B cell (primary cell): ENCODE results near the gene MYO18A. TPM values are rescaled to one million over a fixed set of nuclear protein-coding genes. Genes with fewer than 3 reads are reported as not detected.

Experiments used
- ATAC-seq: fragments of 200-7000 bp; cut with Tn5 transposase; one replicate; pipeline ENCODE4 v1.10.0; 2021; ENCODE audit warnings: low read depth, mild to moderate bottlenecking, moderate number of reproducible peaks, moderate library complexity
- CTCF ChIA-PET: fragments of 350-600 bp; sonication (Branson Sonifier 250); formaldehyde crosslinking; loops from one replicate; lab custom pipeline; 2021; ENCODE audit warnings: antibody characterized with exemption, inconsistent platforms; lab: Charles Lee
- POLR2A ChIA-PET: fragments of 350-600 bp; sonication (Branson Sonifier 250); formaldehyde crosslinking; loops from one replicate; lab custom pipeline; 2021; ENCODE audit warnings: antibody characterized with exemption; lab: Charles Lee
- DNase-seq: peaks from one replicate; pipeline ENCODE4 v3.0.0; 2013
- H2AFZ ChIP-seq: 2 replicates; pipeline ENCODE4 v1.6.1; 2012; ENCODE audit warnings: mild to moderate bottlenecking, low read depth, low read length; ENCODE audit not compliant: insufficient read depth, poor library complexity, severe bottlenecking
- H3K27ac ChIP-seq, 2 donors: 1 replicate in 1 of 2; 2 replicates in 1 of 2; pipeline ENCODE4 v1.5.1; 2012 to 2013; ENCODE audit warnings: low read length in 2 of 2, mild to moderate bottlenecking in 2 of 2, moderate library complexity in 1 of 2
- H3K27me3 ChIP-seq, 4 experiments: fragments of 200-600 bp in 1 of 4; sonication (generic) in 1 of 4; replicated peaks in 1 of 4; 1 replicate in 2 of 4; 2 replicates in 2 of 4; pipeline versions ENCODE4 v1.6.1 to v1.7.0; 2013 to 2016; ENCODE audit warnings: low read length in 3 of 4, mild to moderate bottlenecking in 2 of 4, mixed read lengths in 1 of 4, moderate library complexity in 1 of 4; ENCODE audit not compliant: insufficient read depth in 4 of 4, control insufficient read depth in 3 of 4; ENCODE audit errors: control extremely low read depth in 1 of 4
- H3K36me3 ChIP-seq, 2 experiments: replicated peaks in 1 of 2; 1 replicate in 1 of 2; 2 replicates in 1 of 2; pipeline versions ENCODE4 v1.6.1 to v1.7.1; 2013; ENCODE audit warnings: low read length in 1 of 2; ENCODE audit not compliant: insufficient read depth in 2 of 2, control insufficient read depth in 1 of 2; ENCODE audit errors: control extremely low read depth in 1 of 2, extremely low read depth in 1 of 2
- H3K4me1 ChIP-seq, 2 donors: fragments of 200-600 bp in 1 of 2; sonication (generic) in 1 of 2; 1 replicate in 1 of 2; 2 replicates in 1 of 2; pipeline versions ENCODE4 v1.5.1 to v1.6.1; 2013 to 2017; ENCODE audit warnings: low read length in 2 of 2; ENCODE audit not compliant: control insufficient read depth in 2 of 2, insufficient read depth in 2 of 2
- H3K4me2 ChIP-seq: replicated peaks from 2 replicates; pipeline ENCODE3; 2012; ENCODE audit warnings: mild to moderate bottlenecking, low read depth, low read length; ENCODE audit not compliant: poor library complexity, severe bottlenecking
- H3K4me3 ChIP-seq, 5 experiments: fragments of 200-600 bp in 1 of 5; sonication (generic) in 1 of 5; 1 replicate in 3 of 5; 2 replicates in 2 of 5; pipeline versions ENCODE4 v1.5.1 to v1.7.0; 2011 to 2016; ENCODE audit warnings: low read length in 4 of 5, mild to moderate bottlenecking in 4 of 5, low read depth in 2 of 5, control low read depth in 1 of 5, moderate library complexity in 1 of 5; ENCODE audit not compliant: insufficient read depth in 1 of 5; ENCODE audit errors: control extremely low read depth in 1 of 5, extremely low read depth in 1 of 5
- H3K79me2 ChIP-seq: fragments of 200-600 bp; sonication (generic); one replicate; pipeline ENCODE4 v1.6.0; 2016; ENCODE audit warnings: low read length; ENCODE audit not compliant: control insufficient read depth, insufficient read depth
- H3K9ac ChIP-seq: fragments of 200-600 bp; sonication (generic); 2 replicates; pipeline ENCODE4 v1.6.1; 2017; ENCODE audit warnings: mild to moderate bottlenecking, low read length, moderate library complexity
- H3K9me3 ChIP-seq, 3 donors: one replicate each; pipeline versions ENCODE4 v1.6.1 to v1.7.1; 2013; ENCODE audit warnings: low read length in 2 of 3; ENCODE audit not compliant: control insufficient read depth in 2 of 3, insufficient read depth in 1 of 3; ENCODE audit errors: control extremely low read depth in 1 of 3
- H4K20me1 ChIP-seq: 2 replicates; pipeline ENCODE4 v1.6.0; 2012; ENCODE audit warnings: mild to moderate bottlenecking, low read length; ENCODE audit not compliant: insufficient read depth, control insufficient read depth, poor library complexity, severe bottlenecking
- H3K27ac Mint-ChIP-seq: one replicate; pipeline ENCODE4 v1.8.0; 2021; ENCODE audit warnings: mixed read lengths
- H3K27me3 Mint-ChIP-seq: one replicate; pipeline ENCODE4 v1.8.0; 2021; ENCODE audit warnings: mixed read lengths
- H3K4me1 Mint-ChIP-seq: one replicate; pipeline ENCODE4 v1.8.0; 2021; ENCODE audit warnings: mixed read lengths
- H3K4me3 Mint-ChIP-seq: one replicate; pipeline ENCODE4 v1.8.0; 2021; ENCODE audit warnings: mixed read lengths
- H3K9me3 Mint-ChIP-seq: one replicate; pipeline ENCODE4 v1.8.0; 2022; ENCODE audit warnings: mixed read lengths; ENCODE audit not compliant: insufficient read depth
- EZH2 ChIP-seq: IDR thresholded peaks from 2 replicates; pipeline ENCODE4 v1.6.1; 2012; ENCODE audit warnings: borderline replicate concordance, low read depth, mild to moderate bottlenecking, moderate library complexity, low read length; ENCODE audit not compliant: insufficient read depth, poor library complexity, severe bottlenecking
- WGBS: methylation state at CpG from one replicate; pipeline ENCODE4 v1.1.5; 2013; ENCODE audit warnings: missing lambda C conversion rate; ENCODE audit not compliant: insufficient coverage; 5-methylcytosine and 5-hydroxymethylcytosine counted together
- intact Hi-C: fragments of 100-400 bp; cut with micrococcal nuclease; formaldehyde crosslinking; loops from one replicate; pipeline ENCODE4 v1.10.0; 2022
- polyA plus RNA-seq: library from polyadenylated mRNA; depleted of rRNA; stranded (reverse); fragments of >200 nt; gene quantifications from 2 replicates; pipeline ENCODE4 v1.2.3, GENCODE V29; 2012
- total RNA-seq, 2 donors: library from RNA; stranded (reverse); fragments of 120-200 nt in 1 of 2; gene quantifications; 1 replicate in 1 of 2; 2 replicates in 1 of 2; pipeline versions ENCODE4 v1.2.3 to v1.2.4, GENCODE V29; 2013 to 2022
- TF ChIP-seq, protein P1 (sequence below): fragments of 200-600 bp; IDR thresholded peaks from one replicate; pipeline ENCODE4 v1.8.0; 2022; ENCODE audit warnings: antibody characterized with exemption, mild to moderate bottlenecking

The MYO18A gene
- total and polyA plus RNA-seq, 2 donors (not counting 1 experiment from before 2014, with no cell fraction given): 72.2 to 155 TPM

DNA sequence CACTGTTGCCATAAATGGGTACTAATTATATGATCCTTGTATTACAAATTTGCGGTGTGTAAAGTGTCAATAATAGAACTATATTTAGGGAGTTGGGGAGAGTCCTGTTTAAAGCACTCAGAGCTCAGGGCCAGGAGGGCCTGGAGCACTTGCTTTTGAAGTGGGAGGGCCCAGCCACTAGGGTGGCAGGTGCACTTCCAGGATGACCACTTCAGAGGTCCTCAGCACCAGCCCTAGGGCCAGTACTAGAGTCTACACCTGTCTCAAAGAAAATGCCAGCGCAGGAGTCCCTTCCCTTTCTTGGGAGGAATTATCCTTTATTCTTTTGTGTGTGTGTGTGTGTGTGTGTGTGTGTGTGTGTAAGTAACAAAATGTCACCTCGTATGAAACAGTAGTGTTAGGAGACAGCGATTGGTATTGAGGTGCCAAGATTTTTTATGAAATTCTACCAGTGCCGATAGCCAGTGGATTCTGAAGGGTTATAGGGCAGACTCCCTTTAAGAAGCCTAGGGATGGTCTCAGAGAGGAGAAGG, 31.9 kb downstream of the MYO18A start:
- peaks cover 50% of the 10 kb centered on the region for H3K4me1 Mint-ChIP-seq
- peaks cover 34 to 41% of the 10 kb centered on the region in 2 donors for H3K4me1 ChIP-seq
- intact Hi-C loops: loop anchor here (1.0 to 10.0 kb wide), 5 partner anchors 8 to 434 kb away; partner anchors contain the start of genes ABHD15, PROCA1, RAB34 and RPL23A

More for the DNA sequence above, 31.9 kb downstream of the MYO18A start:
- TF ChIP-seq EZH2: no peak
- TF ChIP-seq, protein P1, sequence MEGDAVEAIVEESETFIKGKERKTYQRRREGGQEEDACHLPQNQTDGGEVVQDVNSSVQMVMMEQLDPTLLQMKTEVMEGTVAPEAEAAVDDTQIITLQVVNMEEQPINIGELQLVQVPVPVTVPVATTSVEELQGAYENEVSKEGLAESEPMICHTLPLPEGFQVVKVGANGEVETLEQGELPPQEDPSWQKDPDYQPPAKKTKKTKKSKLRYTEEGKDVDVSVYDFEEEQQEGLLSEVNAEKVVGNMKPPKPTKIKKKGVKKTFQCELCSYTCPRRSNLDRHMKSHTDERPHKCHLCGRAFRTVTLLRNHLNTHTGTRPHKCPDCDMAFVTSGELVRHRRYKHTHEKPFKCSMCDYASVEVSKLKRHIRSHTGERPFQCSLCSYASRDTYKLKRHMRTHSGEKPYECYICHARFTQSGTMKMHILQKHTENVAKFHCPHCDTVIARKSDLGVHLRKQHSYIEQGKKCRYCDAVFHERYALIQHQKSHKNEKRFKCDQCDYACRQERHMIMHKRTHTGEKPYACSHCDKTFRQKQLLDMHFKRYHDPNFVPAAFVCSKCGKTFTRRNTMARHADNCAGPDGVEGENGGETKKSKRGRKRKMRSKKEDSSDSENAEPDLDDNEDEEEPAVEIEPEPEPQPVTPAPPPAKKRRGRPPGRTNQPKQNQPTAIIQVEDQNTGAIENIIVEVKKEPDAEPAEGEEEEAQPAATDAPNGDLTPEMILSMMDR: no peak
- peak overlapping the region; percentile 85 to 88 for H3K27ac ChIP-seq
- H3K9ac ChIP-seq: peak overlapping the region; percentile 62
- Mint-ChIP-seq H3K27me3 (no peaks in the 10 kb centered on the region), H3K9me3 (no peaks in the 10 kb centered on the region), H3K4me3 (peak overlapping the region; percentile 82), H3K27ac (peak overlapping the region; percentile 93)
- peak overlapping the region; percentile 91 for H2AFZ ChIP-seq
- ChIA-PET CTCF (interaction anchor here (0.7 to 10.9 kb wide), 32 partner anchors 9 to 389 kb away, joined by 3 to 304 read pairs (median 6); partner anchors contain the start of genes MYO18A and NUFIP2), POLR2A (interaction anchor here (0.7 to 1.7 kb wide), 8 partner anchors 8 to 306 kb away, joined by 3 to 11 read pairs (median 3); partner anchors contain the start of genes FAM222B, MYO18A, NUFIP2 and TAOK1)
- peaks cover 14% of the 10 kb centered on the region for H3K79me2 ChIP-seq
- peak overlapping the region; percentile 85 for H3K4me2 ChIP-seq
- ATAC-seq (no peak), DNase-seq (no peak)
- H3K4me3 ChIP-seq: peak overlapping the region; percentile 22 to 65 (median 49)
- no peaks in the 10 kb centered on the region for H3K27me3 ChIP-seq
- 20% methylated on average over 2 of the region's 5 CpGs for WGBS
- no peaks in the 10 kb centered on the region for H3K9me3 ChIP-seq
- H3K36me3 ChIP-seq: no peaks in the 10 kb centered on the region
- no peaks in the 10 kb centered on the region for H4K20me1 ChIP-seq
